Osteoblast (primary cell): Measurements from ENCODE around the gene TSPAN10. TPM values are rescaled to one million over a fixed set of nuclear protein-coding genes. Genes with fewer than 3 reads are reported as not detected.

ENCODE experiments used
- DNase-seq: peaks from one replicate; pipeline ENCODE4 v3.0.0; 2011; ENCODE audit warnings: low spot score, mixed read lengths; ENCODE audit not compliant: insufficient read length; ENCODE audit errors: missing footprints
- H2AFZ ChIP-seq: 2 replicates; pipeline ENCODE4 v1.6.0; 2011; ENCODE audit warnings: mild to moderate bottlenecking, low read length
- H3K27ac ChIP-seq: 2 replicates; pipeline ENCODE4 v1.5.1; 2011; ENCODE audit warnings: mild to moderate bottlenecking, low read depth, low read length, moderate library complexity
- H3K27me3 ChIP-seq: 2 replicates; pipeline ENCODE4 v1.6.0; 2012; ENCODE audit warnings: mild to moderate bottlenecking, control low read depth, inconsistent platforms, low read length, moderate library complexity; ENCODE audit not compliant: insufficient read depth
- H3K36me3 ChIP-seq: 2 replicates; pipeline ENCODE4 v1.5.1; 2011; ENCODE audit warnings: mild to moderate bottlenecking, low read length, control low read depth, moderate library complexity; ENCODE audit not compliant: insufficient read depth
- H3K4me1 ChIP-seq: 2 replicates; pipeline ENCODE4 v1.5.1; 2011; ENCODE audit warnings: mild to moderate bottlenecking, low read length, control low read depth, moderate library complexity; ENCODE audit not compliant: insufficient read depth
- H3K4me2 ChIP-seq: 2 replicates; pipeline ENCODE4 v1.6.0; 2011; ENCODE audit warnings: mild to moderate bottlenecking, low read length; ENCODE audit not compliant: insufficient read depth
- H3K4me3 ChIP-seq: fragments of 200-600 bp; sonication (generic); 3 replicates; pipeline ENCODE4 v1.5.1; 2012; ENCODE audit warnings: mild to moderate bottlenecking, low read length, inconsistent platforms; ENCODE audit not compliant: insufficient read depth
- H3K79me2 ChIP-seq: 2 replicates; pipeline ENCODE4 v1.6.0; 2012; ENCODE audit warnings: mild to moderate bottlenecking, low read length, control low read depth, inconsistent platforms; ENCODE audit not compliant: insufficient read depth
- H3K9me3 ChIP-seq: 2 replicates; pipeline ENCODE4 v1.5.1; 2011; ENCODE audit warnings: low read depth, low read length, control low read depth
- H4K20me1 ChIP-seq: 2 replicates; pipeline ENCODE4 v1.6.0; 2012; ENCODE audit warnings: mild to moderate bottlenecking, low read length, control low read depth; ENCODE audit not compliant: insufficient read depth
- total RNA-seq: library from RNA; depleted of rRNA; stranded (reverse); fragments of >200 nt; gene quantifications from 2 replicates; pipeline ENCODE4 v1.2.3, GENCODE V29; 2012
- TF ChIP-seq, protein P1 (sequence below): IDR thresholded peaks from 2 replicates; pipeline ENCODE4 v1.5.1; 2011; ENCODE audit warnings: mild to moderate bottlenecking, low read depth, low read length, moderate library complexity; ENCODE audit errors: extremely low read depth

TSPAN10 gene
- total RNA-seq, 1 donor: 2.9 TPM

- no peak overlapping the region for H3K27ac ChIP-seq
These were observed 3.0 kb downstream of the TSPAN10 start for GRCh38 chr17:81640011-81640410.

DNA sequence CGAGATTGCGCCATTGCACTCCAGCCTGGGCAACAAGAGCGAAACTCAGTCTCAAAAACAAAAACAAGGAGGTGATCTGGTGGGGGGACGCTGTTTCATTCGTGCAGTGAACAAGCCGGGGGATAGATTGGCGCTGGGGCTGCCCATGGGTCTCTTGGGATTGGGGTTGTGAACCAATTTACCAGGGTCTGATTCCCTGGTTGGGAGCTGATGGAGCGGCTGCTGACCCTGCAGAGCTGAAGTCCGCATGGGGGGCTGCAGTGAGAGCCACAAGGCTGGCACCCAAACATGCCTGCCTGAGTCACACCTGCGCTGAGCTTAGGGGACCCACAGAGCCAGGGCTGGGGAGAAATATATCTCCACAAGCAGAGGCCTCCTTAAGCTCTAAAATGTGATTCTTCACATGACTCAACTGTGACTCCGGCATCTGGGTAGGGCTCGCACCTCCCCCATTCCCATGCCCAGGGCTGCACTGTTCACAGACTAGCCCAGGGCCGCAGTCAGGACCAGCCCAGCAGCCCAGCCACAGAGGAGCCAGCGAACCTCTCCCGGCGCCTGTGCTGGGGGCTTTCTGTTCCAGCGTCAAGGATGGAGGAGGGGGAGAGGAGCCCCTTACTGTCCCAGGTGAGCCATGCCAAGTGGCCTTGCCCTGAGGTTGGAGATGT is 5.0 kb downstream of the TSPAN10 start:
- no peaks in the 10 kb centered on the region for H3K36me3 ChIP-seq
- H3K4me1 ChIP-seq: peaks cover 15% of the 10 kb centered on the region
- H3K4me2 ChIP-seq: peak overlapping the region; percentile 45
- TF ChIP-seq, protein P1, sequence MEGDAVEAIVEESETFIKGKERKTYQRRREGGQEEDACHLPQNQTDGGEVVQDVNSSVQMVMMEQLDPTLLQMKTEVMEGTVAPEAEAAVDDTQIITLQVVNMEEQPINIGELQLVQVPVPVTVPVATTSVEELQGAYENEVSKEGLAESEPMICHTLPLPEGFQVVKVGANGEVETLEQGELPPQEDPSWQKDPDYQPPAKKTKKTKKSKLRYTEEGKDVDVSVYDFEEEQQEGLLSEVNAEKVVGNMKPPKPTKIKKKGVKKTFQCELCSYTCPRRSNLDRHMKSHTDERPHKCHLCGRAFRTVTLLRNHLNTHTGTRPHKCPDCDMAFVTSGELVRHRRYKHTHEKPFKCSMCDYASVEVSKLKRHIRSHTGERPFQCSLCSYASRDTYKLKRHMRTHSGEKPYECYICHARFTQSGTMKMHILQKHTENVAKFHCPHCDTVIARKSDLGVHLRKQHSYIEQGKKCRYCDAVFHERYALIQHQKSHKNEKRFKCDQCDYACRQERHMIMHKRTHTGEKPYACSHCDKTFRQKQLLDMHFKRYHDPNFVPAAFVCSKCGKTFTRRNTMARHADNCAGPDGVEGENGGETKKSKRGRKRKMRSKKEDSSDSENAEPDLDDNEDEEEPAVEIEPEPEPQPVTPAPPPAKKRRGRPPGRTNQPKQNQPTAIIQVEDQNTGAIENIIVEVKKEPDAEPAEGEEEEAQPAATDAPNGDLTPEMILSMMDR: no peak
- H3K9me3 ChIP-seq: no peaks in the 10 kb centered on the region
- H2AFZ ChIP-seq: peak overlapping the region; percentile 86
- H3K79me2 ChIP-seq: no peaks in the 10 kb centered on the region
- H4K20me1 ChIP-seq: no peaks in the 10 kb centered on the region
- peak overlapping the region; percentile 67 for H3K27ac ChIP-seq
- peak overlapping the region; percentile 45 for H3K4me3 ChIP-seq
- peaks cover 2% of the 10 kb centered on the region for H3K27me3 ChIP-seq
- DNase-seq: peak; percentile 100

More at GRCh38 chr17:81640011-81640410, 3.0 kb downstream of the TSPAN10 start:
- Histone ChIP-seq H3K36me3 (no peaks in the 10 kb centered on the region), H3K4me3 (no peak overlapping the region), H2AFZ (no peak overlapping the region), H3K9me3 (no peaks in the 10 kb centered on the region), H3K79me2 (peaks cover 18% of the 10 kb centered on the region), H3K27me3 (no peaks in the 10 kb centered on the region), H3K4me1 (peaks cover 24% of the 10 kb centered on the region), H3K4me2 (no peak overlapping the region), H4K20me1 (peaks cover 14% of the 10 kb centered on the region)
- no peak for DNase-seq
- TF ChIP-seq, protein P1: no peak

DNA sequence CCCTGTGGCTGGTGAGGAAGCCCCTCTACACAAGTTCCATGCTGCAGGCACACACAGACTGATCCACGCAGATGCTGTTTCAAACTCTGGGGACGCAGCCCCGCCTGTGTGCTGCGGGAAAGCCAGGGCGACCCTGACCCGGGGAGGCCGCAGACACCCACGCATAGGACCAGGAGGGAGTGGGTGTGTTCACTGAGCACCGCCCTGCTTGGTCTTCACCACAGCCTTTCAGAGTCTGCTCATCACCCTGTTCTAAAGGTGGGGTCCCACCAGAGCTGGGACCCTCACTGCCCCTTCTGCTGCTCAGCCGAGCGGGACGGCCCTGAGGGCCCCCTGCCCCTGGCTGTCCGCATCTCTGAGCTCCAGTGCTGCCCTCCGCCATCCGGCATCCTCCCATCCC is 7.5 kb downstream of the TSPAN10 start:
- H3K27me3 ChIP-seq: peaks cover 24% of the 10 kb centered on the region
- DNase-seq: peak; percentile 71
- peaks cover 11% of the 10 kb centered on the region for H3K4me1 ChIP-seq
- H3K79me2 ChIP-seq: no peaks in the 10 kb centered on the region
- no peak overlapping the region for H3K27ac ChIP-seq
- H4K20me1 ChIP-seq: no peaks in the 10 kb centered on the region
- H3K36me3 ChIP-seq: no peaks in the 10 kb centered on the region
- peaks cover 4% of the 10 kb centered on the region for H3K9me3 ChIP-seq
- H2AFZ ChIP-seq: no peak overlapping the region
- no peak overlapping the region for H3K4me2 ChIP-seq
- H3K4me3 ChIP-seq: no peak overlapping the region
- TF ChIP-seq, protein P1: no peak

DNA sequence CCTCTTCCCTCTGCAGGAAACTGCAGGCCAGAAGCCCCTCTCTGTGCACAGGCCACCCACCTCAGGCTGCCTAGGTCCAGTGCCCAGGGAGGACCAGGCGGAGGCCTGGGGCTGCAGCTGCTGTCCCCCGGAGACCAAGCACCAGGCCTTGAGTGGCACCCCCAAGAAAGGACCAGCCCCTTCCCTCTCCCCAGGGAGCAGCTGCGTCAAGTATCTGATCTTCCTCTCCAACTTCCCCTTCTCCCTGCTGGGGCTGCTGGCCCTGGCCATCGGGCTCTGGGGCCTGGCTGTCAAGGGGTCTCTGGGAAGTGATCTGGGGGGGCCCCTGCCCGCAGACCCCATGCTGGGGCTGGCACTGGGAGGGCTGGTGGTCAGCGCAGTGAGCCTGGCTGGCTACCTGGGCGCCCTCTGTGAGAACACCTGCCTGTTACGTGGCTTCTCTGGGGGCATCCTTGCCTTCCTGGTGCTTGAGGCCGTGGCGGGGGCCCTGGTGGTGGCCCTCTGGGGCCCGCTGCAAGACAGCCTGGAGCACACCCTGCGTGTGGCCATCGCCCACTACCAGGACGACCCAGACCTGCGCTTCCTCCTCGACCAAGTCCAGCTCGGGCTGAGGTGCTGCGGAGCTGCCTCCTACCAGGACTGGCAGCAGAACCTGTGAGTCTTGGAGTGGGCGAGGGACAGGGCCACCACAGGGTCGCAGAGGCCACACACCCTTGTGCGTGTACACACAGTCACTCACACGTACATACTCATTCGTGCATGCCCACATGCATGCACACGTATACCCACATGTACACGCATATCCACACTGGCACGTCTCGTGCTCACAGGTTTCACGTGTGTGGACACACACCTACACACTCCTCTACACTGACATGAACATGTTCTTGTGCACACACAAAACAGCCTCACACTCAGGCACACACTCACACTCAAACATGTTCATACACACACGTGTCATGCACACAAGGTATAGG is 8.3 kb downstream of the TSPAN10 start:
- peaks cover 11% of the 10 kb centered on the region for H3K4me1 ChIP-seq
- no peak overlapping the region for H3K4me3 ChIP-seq
- no peaks in the 10 kb centered on the region for H3K79me2 ChIP-seq
- TF ChIP-seq, protein P1: no peak
- H4K20me1 ChIP-seq: no peaks in the 10 kb centered on the region
- H3K4me2 ChIP-seq: no peak overlapping the region
- H3K27ac ChIP-seq: no peak overlapping the region
- H3K36me3 ChIP-seq: no peaks in the 10 kb centered on the region
- DNase-seq: peak; percentile 86
- no peak overlapping the region for H2AFZ ChIP-seq
- peaks cover 24% of the 10 kb centered on the region for H3K27me3 ChIP-seq
- H3K9me3 ChIP-seq: peaks cover 4% of the 10 kb centered on the region
